CD4-positive, CD25-positive, alpha-beta regulatory T cell (primary cell): ENCODE results near the gene EXOG. TPM values are rescaled to one million over a fixed set of nuclear protein-coding genes. Genes with fewer than 3 reads are reported as not detected.

Source experiments
- ATAC-seq, 2 donors: fragments of 150-1000 bp; cut with Tn5 transposase; one replicate each; pipeline ENCODE4 v1.10.0; 2021; ENCODE audit warnings: low read depth in 2 of 2, moderate number of reproducible peaks in 2 of 2, moderate library complexity in 1 of 2
- DNase-seq, 3 donors: peaks; one replicate each; pipeline versions ENCODE4 v3.0.0 to v3.0.0-alpha.2; 2012 to 2022; ENCODE audit warnings: mixed read lengths in 1 of 3
- H3K27ac ChIP-seq: one replicate; pipeline ENCODE4 v1.7.0; 2013; ENCODE audit warnings: mild to moderate bottlenecking, low read length; ENCODE audit not compliant: insufficient read depth, poor library complexity, severe bottlenecking
- H3K27me3 ChIP-seq: one replicate; pipeline ENCODE4 v1.7.0; 2013; ENCODE audit warnings: low read length; ENCODE audit not compliant: control insufficient read depth, insufficient read depth
- H3K36me3 ChIP-seq: one replicate; pipeline ENCODE4 v1.7.0; 2013; ENCODE audit warnings: mild to moderate bottlenecking, low read length, moderate library complexity; ENCODE audit not compliant: control insufficient read depth, insufficient read depth
- H3K4me1 ChIP-seq: 2 replicates; pipeline ENCODE4 v1.7.0; 2013; ENCODE audit warnings: mild to moderate bottlenecking, low read length; ENCODE audit not compliant: insufficient read depth, control insufficient read depth, poor library complexity, severe bottlenecking
- H3K4me3 ChIP-seq: one replicate; pipeline ENCODE4 v1.7.0; 2013; ENCODE audit warnings: low read depth, mild to moderate bottlenecking, low read length, moderate library complexity
- H3K9me3 ChIP-seq, 2 experiments: 1 replicate in 1 of 2; 2 replicates in 1 of 2; pipeline ENCODE4 v1.7.0; 2013; ENCODE audit warnings: low read length in 2 of 2, mild to moderate bottlenecking in 1 of 2, moderate library complexity in 1 of 2; ENCODE audit not compliant: control insufficient read depth in 2 of 2
- H3K27ac Mint-ChIP-seq, 3 donors: one replicate each; pipeline ENCODE4 v1.8.0; 2020 to 2022; ENCODE audit warnings: mild to moderate bottlenecking in 3 of 3, mixed read lengths in 3 of 3, moderate library complexity in 2 of 3
- H3K27me3 Mint-ChIP-seq: one replicate; pipeline ENCODE4 v1.8.0; 2022; ENCODE audit warnings: mild to moderate bottlenecking, mixed read lengths
- H3K36me3 Mint-ChIP-seq: one replicate; pipeline ENCODE4 v1.8.0; 2020; ENCODE audit warnings: mixed read lengths
- H3K4me1 Mint-ChIP-seq, 4 donors: one replicate each; pipeline ENCODE4 v1.8.0; 2020 to 2022; ENCODE audit warnings: mixed read lengths in 4 of 4, mild to moderate bottlenecking in 1 of 4
- H3K4me3 Mint-ChIP-seq, 4 donors: one replicate each; pipeline ENCODE4 v1.8.0; 2020 to 2022; ENCODE audit warnings: mild to moderate bottlenecking in 4 of 4, mixed read lengths in 4 of 4, moderate library complexity in 3 of 4
- H3K9me3 Mint-ChIP-seq, 7 donors: one replicate each; pipeline ENCODE4 v1.8.0; 2020 to 2022; ENCODE audit warnings: mixed read lengths in 7 of 7, mild to moderate bottlenecking in 3 of 7, moderate library complexity in 2 of 7
- polyA plus RNA-seq, 4 donors: library from polyadenylated mRNA; unstranded; fragments of 300-500 nt; fragmentation: Illumina TruSeq; gene quantifications; one replicate each; pipeline ENCODE4 v1.2.3, GENCODE V29; 2021
- total RNA-seq: library from RNA; stranded (reverse); gene quantifications from one replicate; pipeline ENCODE4 v1.2.3, GENCODE V29; 2022

Gene EXOG, protein sequence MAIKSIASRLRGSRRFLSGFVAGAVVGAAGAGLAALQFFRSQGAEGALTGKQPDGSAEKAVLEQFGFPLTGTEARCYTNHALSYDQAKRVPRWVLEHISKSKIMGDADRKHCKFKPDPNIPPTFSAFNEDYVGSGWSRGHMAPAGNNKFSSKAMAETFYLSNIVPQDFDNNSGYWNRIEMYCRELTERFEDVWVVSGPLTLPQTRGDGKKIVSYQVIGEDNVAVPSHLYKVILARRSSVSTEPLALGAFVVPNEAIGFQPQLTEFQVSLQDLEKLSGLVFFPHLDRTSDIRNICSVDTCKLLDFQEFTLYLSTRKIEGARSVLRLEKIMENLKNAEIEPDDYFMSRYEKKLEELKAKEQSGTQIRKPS
- total RNA-seq (26.0 TPM), polyA plus RNA-seq (1 to 10 TPM; 5.9 to 9.6 (median 8.3) TPM)

DNA sequence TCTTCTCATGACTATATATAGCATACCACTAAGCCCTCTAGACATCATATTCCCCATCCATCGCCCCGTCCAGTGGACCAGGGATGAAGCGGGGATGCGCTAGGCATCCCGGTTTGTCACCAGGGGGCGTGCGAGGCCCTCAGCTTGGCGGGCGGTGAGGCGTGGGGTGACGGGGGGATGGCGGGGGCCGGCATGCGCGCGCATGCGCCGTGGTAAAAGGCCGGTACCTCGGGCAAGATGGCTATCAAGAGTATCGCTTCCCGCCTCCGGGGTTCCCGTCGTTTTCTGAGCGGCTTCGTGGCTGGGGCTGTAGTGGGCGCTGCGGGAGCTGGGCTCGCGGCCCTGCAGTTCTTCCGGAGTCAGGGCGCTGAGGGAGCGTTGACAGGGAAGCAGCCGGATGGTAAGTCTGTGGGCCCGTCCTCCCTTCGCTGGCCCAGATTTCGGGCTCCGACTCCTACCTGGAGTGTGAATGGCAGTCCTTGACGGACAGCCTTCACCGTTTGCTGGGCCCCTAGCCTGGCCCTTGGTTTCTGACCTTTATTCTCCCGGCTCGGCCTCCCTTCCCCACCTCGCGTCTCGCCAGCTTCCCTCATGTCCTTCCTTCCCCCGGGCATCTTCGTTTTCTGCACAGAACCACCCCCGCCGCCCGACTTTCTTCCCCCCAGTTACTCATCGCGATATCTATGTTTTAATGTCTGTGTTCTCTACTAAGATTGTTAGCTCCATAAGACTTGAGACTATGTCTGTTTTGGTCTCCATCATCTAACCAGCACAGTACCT lies at the start of gene EXOG:
Gene EXOG (plus strand): TSS at position 210 of the 780 bp plus-strand sequence. CDS start 28 bp downstream, at position 238.
- H3K27ac ChIP-seq: peak within 1 kb of the TSS; percentile 56
- Mint-ChIP-seq H3K4me3 (peak within 1 kb of the TSS; percentile 95 to 98 (median 98)), H3K4me1 (peaks cover 12 to 46% (median 27%) of the 10 kb centered on the region in 4 donors), H3K36me3 (peaks cover 8% of the 10 kb centered on the region), H3K27me3 (no peaks in the 10 kb centered on the region), H3K27ac (peak within 1 kb of the TSS; percentile 82 to 95 (median 94)), H3K9me3 (peaks cover 0 to 1% (median 0%) of the 10 kb centered on the region in 7 donors)
- DNase-seq (peak; percentile 87 to 94 (median 92)), ATAC-seq (peak; percentile 88 to 90)
- no peaks in the 10 kb centered on the region for H3K9me3 ChIP-seq
- H3K27me3 ChIP-seq: no peaks in the 10 kb centered on the region
- H3K4me3 ChIP-seq: peak within 1 kb of the TSS; percentile 90
- peaks cover 19% of the 10 kb centered on the region for H3K4me1 ChIP-seq
- H3K36me3 ChIP-seq: peaks cover 10% of the 10 kb centered on the region

DNA sequence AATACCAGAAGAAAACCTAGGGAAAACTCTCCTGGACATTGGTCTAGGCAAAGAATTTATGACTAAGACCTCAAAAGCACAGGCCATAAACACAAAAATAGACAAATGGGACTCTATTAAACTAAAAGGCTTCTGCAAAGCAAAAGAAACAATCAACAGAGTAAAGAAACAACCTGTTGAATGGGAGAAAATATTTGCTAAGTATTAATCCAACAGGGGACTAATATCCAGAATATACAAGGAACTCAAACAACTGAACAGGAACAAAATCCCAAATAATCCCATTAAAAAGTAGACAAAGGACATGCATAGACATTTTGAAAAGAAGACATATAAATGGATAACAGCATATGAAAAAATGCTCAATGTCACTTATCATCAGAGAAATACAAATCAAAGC lies 49.3 kb upstream of the EXOG start:
- peaks cover 0 to 3% of the 10 kb centered on the region in 2 experiments for H3K9me3 ChIP-seq
- Mint-ChIP-seq H3K27ac (no peak overlapping the region), H3K27me3 (peaks cover 37% of the 10 kb centered on the region), H3K36me3 (peaks cover 3% of the 10 kb centered on the region), H3K4me3 (no peak overlapping the region), H3K4me1 (no peaks in the 10 kb centered on the region), H3K9me3 (peaks cover 0 to 6% (median 0%) of the 10 kb centered on the region in 7 donors)
- no peak overlapping the region for H3K27ac ChIP-seq
- DNase-seq (no peak), ATAC-seq (no peak)
- no peaks in the 10 kb centered on the region for H3K4me1 ChIP-seq
- no peak overlapping the region for H3K4me3 ChIP-seq
- no peaks in the 10 kb centered on the region for H3K36me3 ChIP-seq
- no peaks in the 10 kb centered on the region for H3K27me3 ChIP-seq

DNA sequence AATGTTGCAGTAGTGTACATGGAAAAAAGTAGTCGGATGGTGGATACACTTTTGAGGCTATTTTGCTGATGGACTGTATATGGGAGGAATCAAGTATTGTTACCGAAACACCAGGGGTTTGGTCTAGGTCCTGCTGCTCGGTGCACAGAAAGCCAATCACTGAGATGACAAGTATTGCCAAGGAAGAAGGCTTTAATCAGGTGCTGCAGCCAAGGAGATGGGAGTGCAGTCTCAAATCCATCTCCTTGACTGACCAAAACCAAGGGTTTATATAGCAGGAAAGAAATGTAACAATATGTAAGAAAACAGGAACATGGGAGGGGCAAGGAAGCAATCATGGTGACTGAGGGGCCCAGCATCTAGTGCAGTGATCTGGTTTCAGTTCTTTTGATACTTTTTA lies 45.3 kb upstream of the EXOG start:
- H3K27ac ChIP-seq: no peak overlapping the region
- H3K9me3 ChIP-seq: peaks cover 0 to 3% of the 10 kb centered on the region in 2 experiments
- no peak overlapping the region for H3K27ac Mint-ChIP-seq
- no peak for DNase-seq
- peaks cover 3% of the 10 kb centered on the region for H3K36me3 Mint-ChIP-seq
- no peak for ATAC-seq
- peaks cover 0 to 19% (median 6%) of the 10 kb centered on the region in 4 donors for H3K4me1 Mint-ChIP-seq
- peaks cover 0 to 4% (median 0%) of the 10 kb centered on the region in 7 donors for H3K9me3 Mint-ChIP-seq
- no peaks in the 10 kb centered on the region for H3K36me3 ChIP-seq
- peaks cover 42% of the 10 kb centered on the region for H3K27me3 Mint-ChIP-seq
- peaks cover 24% of the 10 kb centered on the region for H3K4me1 ChIP-seq
- peak overlapping the region in 2 of 4 donors; percentile 58 to 93 for H3K4me3 Mint-ChIP-seq
- H3K4me3 ChIP-seq: no peak overlapping the region
- H3K27me3 ChIP-seq: no peaks in the 10 kb centered on the region

DNA sequence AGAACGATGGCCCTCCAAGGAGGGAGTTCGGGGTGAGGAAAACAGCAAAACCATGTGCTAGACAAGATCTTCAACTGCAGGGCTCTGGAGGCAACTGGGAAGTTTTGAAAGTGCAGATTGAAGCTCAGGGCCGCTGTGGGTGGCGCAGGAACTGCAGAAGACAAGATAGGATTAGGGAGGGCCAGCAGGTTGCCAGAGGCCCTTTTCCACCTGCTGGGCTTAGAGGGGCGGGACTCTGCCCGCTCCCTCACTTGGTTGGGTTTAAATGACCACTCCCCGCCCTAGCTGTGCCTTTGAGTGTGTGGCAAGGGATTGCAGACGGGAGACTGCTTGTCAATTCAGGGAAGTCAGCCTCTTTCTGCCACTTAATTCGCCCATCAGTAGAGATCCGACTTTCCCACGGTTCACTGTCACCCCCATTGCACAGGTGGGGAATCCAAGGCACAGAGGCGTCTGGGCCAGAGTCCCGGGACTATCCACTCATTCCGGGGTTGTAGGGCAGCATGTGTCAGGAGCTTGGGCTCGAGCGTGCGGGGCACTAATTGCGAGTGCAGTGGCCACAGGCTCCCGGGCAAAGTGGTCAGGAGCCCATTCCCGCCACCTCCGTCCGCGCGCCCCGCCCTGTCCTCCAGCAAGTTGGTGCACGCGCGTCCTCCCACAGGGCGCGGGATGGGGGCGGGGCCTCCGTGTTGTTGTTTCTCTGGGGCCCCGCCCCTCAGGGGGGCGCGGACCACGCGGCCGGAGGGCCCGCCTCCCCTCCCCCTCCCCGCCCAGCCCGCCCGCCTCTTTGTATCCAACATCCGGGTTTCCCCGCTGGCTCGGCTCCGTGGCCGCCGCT lies 42.8 kb upstream of the EXOG start, which contains the start of gene ACVR2B:
Gene ACVR2B (plus strand): TSS at position 816 of the 838 bp plus-strand sequence. CDS start 433 bp downstream, outside the sequence.
- peak; percentile 44 to 74 (median 53) for DNase-seq
- peaks cover 0 to 3% of the 10 kb centered on the region in 2 experiments for H3K9me3 ChIP-seq
- Mint-ChIP-seq H3K4me3 (peak within 1 kb of the TSS; percentile 93 to 98 (median 96)), H3K27ac (peak within 1 kb of the TSS; percentile 32 to 92 (median 89)), H3K36me3 (peaks cover 3% of the 10 kb centered on the region), H3K27me3 (peaks cover 21% of the 10 kb centered on the region), H3K4me1 (peaks cover 0 to 30% (median 12%) of the 10 kb centered on the region in 4 donors), H3K9me3 (peaks cover 0 to 4% (median 0%) of the 10 kb centered on the region in 7 donors)
- no peaks in the 10 kb centered on the region for H3K27me3 ChIP-seq
- H3K4me3 ChIP-seq: peak within 1 kb of the TSS; percentile 61
- H3K27ac ChIP-seq: no peak within 1 kb of the TSS
- no peaks in the 10 kb centered on the region for H3K36me3 ChIP-seq
- H3K4me1 ChIP-seq: peaks cover 27% of the 10 kb centered on the region
- ATAC-seq: peak; percentile 35 to 60

DNA sequence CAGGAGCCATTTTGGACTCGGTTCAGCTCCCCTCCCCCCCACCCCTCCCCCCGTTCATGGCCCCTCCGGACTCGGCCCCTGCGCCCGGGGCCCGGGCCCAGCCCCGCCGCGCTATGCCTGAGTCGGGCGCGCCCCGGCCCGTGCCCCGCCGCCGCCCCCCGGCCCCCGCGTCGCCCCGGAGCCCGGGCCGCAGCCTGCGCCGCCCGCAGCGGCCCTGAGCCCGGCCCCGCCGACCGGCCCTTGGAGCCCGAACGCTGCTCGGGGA lies 42.3 kb upstream of the EXOG start:
- Histone ChIP-seq H3K9me3 (peaks cover 0 to 3% of the 10 kb centered on the region in 2 experiments), H3K4me3 (no peak overlapping the region), H3K27ac (no peak overlapping the region), H3K4me1 (peaks cover 27% of the 10 kb centered on the region), H3K36me3 (no peaks in the 10 kb centered on the region), H3K27me3 (no peaks in the 10 kb centered on the region)
- Mint-ChIP-seq H3K4me1 (peaks cover 0 to 33% (median 12%) of the 10 kb centered on the region in 4 donors), H3K27me3 (peaks cover 18% of the 10 kb centered on the region), H3K4me3 (no peak overlapping the region), H3K36me3 (peaks cover 3% of the 10 kb centered on the region), H3K27ac (no peak overlapping the region), H3K9me3 (peaks cover 0 to 3% (median 0%) of the 10 kb centered on the region in 7 donors)
- ATAC-seq (peak in 1 of 2 donors; percentile 5), DNase-seq (no peak)

DNA sequence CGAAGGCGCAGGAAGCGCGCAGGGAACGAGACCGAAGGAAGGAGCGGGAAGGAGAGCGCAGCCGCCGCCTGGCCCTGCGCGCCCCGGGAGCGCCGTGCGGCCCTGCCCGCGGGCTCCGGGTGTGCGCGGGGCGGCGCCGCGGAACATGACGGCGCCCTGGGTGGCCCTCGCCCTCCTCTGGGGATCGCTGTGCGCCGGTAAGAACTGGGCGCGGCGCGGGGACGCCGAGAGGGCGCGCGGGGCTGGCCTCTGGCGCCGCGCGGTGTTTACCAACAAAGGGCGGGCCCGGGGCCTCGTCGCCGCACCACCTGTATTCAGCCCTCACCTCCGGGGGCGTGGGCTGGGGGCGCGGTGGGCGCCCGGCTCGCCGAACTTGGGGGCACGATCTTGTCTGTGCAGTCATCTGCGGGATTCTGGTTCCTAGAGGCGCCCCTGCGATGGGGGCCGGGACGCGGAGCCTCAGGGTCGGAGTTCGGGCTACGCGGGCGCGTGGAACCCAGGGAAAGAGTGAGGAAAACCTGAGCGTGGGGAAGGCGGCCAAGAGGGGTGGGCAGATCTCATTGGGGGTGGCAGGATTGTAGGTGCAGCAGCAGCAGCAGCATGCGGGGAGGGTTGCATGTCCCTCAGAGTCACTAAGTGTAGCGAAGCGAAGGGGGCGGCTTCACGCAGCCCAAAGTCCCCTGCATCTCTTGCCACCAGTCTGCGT lies 41.8 kb upstream of the EXOG start:
- Histone ChIP-seq H3K27me3 (no peaks in the 10 kb centered on the region), H3K36me3 (no peaks in the 10 kb centered on the region), H3K4me3 (peak overlapping the region; percentile 61), H3K27ac (no peak overlapping the region), H3K4me1 (peaks cover 27% of the 10 kb centered on the region), H3K9me3 (peaks cover 0 to 3% of the 10 kb centered on the region in 2 experiments)
- DNase-seq: peak in 2 of 3 donors; percentile 40 to 48
- peak; percentile 49 to 67 for ATAC-seq
- peak overlapping the region in 2 of 3 donors; percentile 71 to 92 for H3K27ac Mint-ChIP-seq
- peaks cover 0 to 3% (median 0%) of the 10 kb centered on the region in 7 donors for H3K9me3 Mint-ChIP-seq
- H3K27me3 Mint-ChIP-seq: peaks cover 18% of the 10 kb centered on the region
- peak overlapping the region; percentile 91 to 98 (median 96) for H3K4me3 Mint-ChIP-seq
- H3K4me1 Mint-ChIP-seq: peaks cover 0 to 33% (median 12%) of the 10 kb centered on the region in 4 donors
- H3K36me3 Mint-ChIP-seq: peaks cover 3% of the 10 kb centered on the region
